GM19397 (cell line): ENCODE measurements around the gene FFAR4.

Experiments used
- ATAC-seq: cut with Tn5 transposase; IDR thresholded peaks from one replicate; pipeline ENCODE4 v1.9.1; 2021; ENCODE audit warnings: mild to moderate bottlenecking, moderate library complexity; ENCODE audit not compliant: unreplicated experiment

FFAR4 gene

GRCh38 chr10:93598157-93598556 lies 31.7 kb downstream of the FFAR4 start:
- no peak for ATAC-seq

GRCh38 chr10:93599335-93599734 lies 32.9 kb downstream of the FFAR4 start:
- ATAC-seq = no peak

DNA sequence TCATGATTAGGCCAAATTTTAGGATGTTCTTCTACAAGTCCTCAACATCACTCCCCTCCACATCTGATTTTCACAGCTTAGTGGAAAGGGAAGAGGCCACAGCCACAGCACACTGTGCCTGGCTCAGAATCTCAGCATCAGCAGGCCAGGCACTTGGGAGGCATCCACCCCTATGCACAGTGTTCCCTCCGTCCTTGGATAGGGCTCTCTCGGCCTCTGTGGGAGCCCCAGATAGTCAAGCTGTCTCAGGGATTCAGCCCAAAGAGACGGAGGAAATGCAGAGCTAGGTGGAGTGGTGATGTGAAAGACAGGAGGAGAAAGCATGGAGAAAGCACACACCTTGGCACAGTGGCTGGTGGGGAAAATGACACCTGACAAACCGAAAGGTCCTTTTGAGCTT lies 33.3 kb downstream of the FFAR4 start:
- ATAC-seq = no peak

DNA sequence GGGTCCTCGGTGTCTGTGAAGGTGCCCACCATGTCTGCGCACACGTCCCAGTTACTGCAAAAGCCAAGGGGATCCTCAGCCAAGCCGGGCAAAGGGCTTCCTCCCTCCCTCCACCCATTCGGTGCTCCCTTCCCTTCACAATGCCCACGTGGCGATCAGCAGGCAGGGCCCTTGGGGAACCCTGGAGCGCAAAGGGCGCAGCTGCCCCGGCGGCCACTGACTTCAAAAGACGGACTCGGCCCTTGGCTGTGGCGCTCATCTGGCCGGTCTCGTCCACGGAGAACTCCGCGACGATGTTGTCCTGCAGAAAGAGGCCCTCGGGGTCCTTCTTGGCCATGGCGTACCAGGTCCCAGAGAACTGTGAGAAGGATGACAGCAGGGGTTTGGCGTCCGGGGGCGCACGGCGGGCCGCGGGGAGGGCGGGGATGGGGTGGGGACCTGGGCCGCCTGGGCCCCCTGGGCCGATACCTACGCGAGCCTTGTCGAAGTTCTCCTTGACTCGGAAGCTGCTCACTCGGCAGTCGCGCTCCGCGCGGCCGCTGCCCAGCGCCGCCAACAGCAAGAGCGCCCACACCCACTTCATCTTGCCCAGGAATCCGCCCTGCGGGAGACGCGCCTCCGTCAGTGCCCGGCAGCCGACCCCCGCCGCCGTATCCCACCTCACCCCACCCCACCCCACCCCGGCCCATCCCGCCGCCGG lies 34.1 kb downstream of the FFAR4 start:
- ATAC-seq = no peak

GRCh38 chr10:93601146-93601773 lies 34.8 kb downstream of the FFAR4 start, which contains the start of gene RBP4:
TSS of gene RBP4 (minus strand) at chr10:93601235. CDS start at chr10:93601028, 207 bp downstream.
- no peak for ATAC-seq

DNA sequence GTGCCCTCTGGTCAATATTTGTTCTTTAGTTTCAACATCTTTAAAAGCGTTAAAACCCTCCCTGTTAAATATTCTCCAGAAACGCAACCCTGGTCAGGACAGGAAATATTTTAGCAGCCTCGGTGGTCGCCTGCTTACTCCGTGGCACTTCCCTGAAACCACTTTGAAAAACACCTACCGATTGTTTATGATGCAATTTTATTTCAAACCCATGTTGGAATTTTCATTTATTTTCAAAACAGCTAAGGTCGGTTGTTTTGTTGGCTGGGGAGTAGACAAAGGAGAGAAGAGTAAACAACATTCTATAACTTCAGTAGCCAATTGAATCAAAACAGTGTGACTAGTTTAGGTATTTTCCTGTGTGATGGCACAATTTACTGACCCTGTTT lies 35.3 kb downstream of the FFAR4 start:
- no peak for ATAC-seq

DNA sequence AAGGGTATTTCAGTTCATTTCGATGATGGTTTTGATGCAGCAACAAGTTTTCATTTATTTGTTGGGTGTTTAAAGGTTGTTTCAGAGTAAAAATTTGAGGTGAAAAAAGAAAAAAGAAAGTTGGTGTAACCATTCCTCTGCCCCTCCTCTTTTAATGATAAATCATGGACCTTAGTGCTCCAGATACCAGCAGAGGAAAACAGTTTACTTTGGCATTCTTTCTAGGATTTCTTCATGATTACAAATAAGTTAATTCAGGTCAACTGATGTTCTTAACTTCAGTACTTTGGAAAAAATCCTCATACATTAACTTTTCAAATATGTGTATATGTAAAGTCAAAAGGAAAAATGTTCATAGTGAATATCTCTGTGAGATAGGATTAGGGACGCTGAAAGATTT lies 36.6 kb downstream of the FFAR4 start:
- ATAC-seq = no peak

GRCh38 chr10:93604146-93604545 lies 37.7 kb downstream of the FFAR4 start:
- ATAC-seq = no peak

- ATAC-seq = no peak
These were observed 42.0 kb downstream of the FFAR4 start for GRCh38 chr10:93608421-93608820.

GRCh38 chr10:93612311-93612710 lies 45.8 kb downstream of the FFAR4 start, which contains the start of gene PDE6C:
TSS of gene PDE6C (plus strand) at chr10:93612537. CDS start at chr10:93612726, 189 bp downstream.
- ATAC-seq = no peak

DNA sequence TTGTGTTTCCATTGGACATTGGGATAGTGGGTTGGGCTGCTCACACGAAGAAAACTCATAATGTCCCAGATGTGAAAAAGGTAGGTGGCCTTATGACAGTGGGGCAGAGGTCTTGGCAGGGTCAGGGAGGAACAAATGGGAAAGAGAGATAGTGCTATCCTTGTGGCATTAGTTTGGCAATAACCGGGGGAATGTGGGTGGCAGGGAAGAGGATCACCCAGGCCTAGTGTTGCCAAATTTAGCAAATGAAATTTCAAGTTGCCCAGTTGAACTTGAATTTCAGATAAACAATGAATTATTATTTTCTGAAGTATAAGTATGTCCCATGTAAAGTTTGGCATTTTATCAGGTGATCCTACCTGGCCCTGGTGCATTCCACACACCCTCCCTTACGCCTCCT lies 46.7 kb downstream of the FFAR4 start:
- ATAC-seq = no peak

DNA sequence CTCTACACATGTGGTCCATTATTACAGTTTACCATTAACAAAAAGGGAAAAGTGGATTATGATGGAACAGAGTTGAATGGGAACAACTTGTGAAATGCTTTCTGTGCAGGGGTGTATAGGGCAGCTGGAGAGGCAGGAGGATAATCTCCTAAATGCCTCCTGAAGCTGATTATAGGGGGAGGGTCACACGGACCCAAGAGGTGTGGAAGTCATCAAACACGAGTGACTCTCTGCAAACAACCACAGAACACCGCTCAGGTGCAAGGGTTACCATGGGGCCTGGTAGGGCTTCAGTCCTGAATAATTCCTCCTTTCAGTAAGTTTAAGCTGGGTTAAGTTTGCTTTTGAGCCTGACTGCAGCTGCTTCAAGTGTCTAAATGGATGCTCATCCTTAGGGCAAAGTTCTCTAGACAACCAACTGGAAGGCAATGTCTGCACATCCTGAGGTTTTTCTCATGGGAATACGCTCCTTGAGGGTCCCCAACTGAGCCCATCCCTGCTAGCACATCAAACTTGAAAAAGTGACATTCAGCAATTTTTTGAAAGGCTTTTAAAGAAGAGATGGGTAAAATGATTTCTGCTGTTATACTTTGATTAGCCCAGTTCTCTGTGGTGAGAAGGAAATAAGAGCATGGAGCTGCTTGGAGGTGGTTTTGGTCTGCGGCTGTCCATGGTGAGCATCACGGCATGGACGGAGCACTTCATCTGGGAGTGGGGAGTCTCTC lies 47.8 kb downstream of the FFAR4 start:
- no peak for ATAC-seq

- no peak for ATAC-seq
These were observed 49.2 kb downstream of the FFAR4 start for GRCh38 chr10:93615576-93616235.

- no peak for ATAC-seq
These were observed 54.5 kb downstream of the FFAR4 start for GRCh38 chr10:93620925-93621324.

DNA sequence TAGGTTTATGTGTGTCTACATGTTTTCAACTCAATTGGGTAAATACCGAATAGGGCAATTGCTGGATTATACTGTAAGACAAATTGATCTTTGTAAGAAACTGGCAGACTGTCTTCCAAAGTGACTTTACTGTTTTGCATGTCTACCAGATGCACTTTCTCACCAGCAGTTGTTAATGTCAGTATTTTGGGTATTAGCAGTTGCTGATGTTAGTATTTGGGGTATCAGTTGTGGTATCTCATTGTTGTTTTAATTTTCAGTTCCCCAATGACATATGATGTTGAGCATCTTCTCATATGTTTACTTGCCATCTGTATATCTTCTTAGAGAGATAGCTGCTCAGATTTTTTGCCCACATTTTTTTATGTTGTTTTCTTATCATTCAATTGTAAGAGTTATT lies 56.5 kb downstream of the FFAR4 start:
- ATAC-seq = no peak

- ATAC-seq = no peak
These were observed 62.4 kb downstream of the FFAR4 start for GRCh38 chr10:93628858-93629257.

- ATAC-seq = no peak
These were observed 63.3 kb downstream of the FFAR4 start for GRCh38 chr10:93629647-93630305.

DNA sequence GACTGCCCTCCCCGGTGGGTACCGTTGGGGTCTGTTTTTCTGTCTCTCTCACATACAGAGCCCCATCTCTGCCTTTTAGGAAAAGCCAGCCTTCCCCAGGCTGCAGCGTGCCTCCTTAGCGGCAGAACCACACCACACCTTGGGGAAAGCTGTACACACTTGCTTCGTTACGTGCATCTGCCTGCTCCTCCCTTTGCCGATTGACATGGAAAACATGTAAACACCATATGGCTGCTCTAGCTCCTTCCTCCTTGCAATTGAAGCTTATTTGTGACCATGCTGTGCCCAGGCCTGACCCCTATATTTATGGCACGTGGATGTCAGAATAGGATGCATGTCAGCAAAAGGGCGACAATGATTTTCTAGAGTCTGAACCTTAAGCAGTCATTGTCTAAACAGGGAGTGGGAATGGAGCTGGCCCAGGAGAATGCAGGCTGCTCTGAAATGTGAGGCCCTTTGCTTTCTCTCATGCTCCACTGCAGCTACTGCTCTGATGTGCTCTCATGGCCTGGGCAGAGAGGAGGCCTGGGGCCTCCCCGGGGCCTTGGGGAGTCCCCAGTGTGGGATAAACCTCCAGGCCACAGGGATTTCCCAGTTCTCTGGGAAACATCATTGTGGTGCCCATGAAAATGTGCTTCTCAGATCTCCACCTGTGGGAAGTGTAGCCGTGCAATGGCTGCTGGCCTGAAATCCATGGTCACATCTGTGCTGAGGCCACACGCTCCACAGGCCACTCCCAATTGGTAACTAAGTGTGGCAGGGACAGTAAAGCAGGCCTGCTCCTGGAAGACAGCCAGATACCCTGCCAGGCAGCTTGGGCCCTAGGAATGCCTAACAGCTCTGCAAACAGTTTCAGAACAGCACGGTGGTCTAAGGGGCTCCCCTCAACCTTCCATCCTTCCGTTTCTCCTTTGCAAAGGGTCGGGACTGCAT lies 64.4 kb downstream of the FFAR4 start:
- ATAC-seq = no peak
